ENCODE results near the gene LRMDA. TPM values are rescaled to one million over a fixed set of nuclear protein-coding genes. Genes with fewer than 3 reads are reported as not detected.

The LRMDA gene
- total and polyA plus RNA-seq, 10 of the 15 experiments (the other 5 are each of a cell fraction or from before 2014, with no cell fraction given), result 0.07 to 0.54 (median 0.29) TPM; not detected in 4

DNA sequence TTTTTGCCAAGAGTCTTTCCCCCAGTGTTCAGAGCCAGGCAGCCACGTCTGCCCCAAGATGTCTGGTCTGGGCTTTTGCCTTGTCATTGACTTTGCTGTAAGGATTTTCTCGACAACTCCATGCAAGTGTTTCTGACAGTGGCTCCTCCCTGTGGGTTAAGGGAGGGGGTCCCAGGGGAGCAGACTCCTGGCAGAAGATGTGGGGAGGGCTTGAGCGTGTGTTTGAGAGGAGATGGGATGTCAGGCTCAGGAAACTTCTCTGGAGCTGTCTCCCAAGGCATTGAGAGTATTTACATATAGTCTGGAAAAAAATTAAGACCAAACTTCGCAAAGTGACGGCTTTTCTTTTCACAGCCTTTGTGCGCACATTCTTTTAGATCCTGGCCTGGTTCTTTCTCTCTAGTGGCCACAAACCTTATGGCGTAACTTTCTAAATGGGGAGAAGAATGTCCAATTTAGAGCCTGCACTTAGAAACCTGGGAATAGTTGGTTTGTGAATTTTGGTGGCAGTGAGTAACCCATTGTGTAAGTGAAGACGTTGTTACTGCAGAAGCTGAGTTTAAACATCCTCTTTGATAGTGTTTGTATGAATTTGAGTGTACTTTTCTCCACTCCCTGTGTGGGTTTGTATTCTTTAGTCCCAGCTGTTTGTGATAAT is 201.5 kb downstream of the LRMDA start:
- CTCF ChIA-PET, result interaction anchor here (0.9 to 2.3 kb wide), 2 partner anchors 10 to 17 kb away, joined by 4 to 5 read pairs; no protein-coding TSS in a partner anchor
- no peak for TF ChIP-seq RFX5 (IDR thresholded peaks at IDR 0.05; ENCODE audit: low read depth, low read length)
- TF ChIP-seq, protein P1, sequence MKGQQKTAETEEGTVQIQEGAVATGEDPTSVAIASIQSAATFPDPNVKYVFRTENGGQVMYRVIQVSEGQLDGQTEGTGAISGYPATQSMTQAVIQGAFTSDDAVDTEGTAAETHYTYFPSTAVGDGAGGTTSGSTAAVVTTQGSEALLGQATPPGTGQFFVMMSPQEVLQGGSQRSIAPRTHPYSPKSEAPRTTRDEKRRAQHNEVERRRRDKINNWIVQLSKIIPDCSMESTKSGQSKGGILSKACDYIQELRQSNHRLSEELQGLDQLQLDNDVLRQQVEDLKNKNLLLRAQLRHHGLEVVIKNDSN (IDR thresholded peaks at IDR 0.05; ENCODE audit: borderline replicate concordance, extremely low read length, insufficient read depth, low read depth, low read length), result no peak
- TF ChIP-seq, protein P2, sequence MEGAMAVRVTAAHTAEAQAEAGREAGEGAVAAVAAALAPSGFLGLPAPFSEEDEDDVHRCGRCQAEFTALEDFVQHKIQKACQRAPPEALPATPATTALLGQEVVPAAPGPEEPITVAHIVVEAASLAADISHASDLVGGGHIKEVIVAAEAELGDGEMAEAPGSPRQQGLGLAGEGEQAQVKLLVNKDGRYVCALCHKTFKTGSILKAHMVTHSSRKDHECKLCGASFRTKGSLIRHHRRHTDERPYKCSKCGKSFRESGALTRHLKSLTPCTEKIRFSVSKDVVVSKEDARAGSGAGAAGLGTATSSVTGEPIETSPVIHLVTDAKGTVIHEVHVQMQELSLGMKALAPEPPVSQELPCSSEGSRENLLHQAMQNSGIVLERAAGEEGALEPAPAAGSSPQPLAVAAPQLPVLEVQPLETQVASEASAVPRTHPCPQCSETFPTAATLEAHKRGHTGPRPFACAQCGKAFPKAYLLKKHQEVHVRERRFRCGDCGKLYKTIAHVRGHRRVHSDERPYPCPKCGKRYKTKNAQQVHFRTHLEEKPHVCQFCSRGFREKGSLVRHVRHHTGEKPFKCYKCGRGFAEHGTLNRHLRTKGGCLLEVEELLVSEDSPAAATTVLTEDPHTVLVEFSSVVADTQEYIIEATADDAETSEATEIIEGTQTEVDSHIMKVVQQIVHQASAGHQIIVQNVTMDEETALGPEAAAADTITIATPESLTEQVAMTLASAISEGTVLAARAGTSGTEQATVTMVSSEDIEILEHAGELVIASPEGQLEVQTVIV (IDR thresholded peaks at IDR 0.05; ENCODE audit: borderline replicate concordance, partially characterized antibody), result no peak
- in situ Hi-C loops (cut with MboI), result no loop called here

More for the DNA sequence above, 201.5 kb downstream of the LRMDA start:
- RAD21 ChIA-PET (ENCODE audit: unreplicated experiment), result no interaction called here
- ATAC-seq (no peak), DNase-seq (ENCODE audit: low read depth, low spot score) (no peak), FAIRE-seq (no peak)
- H3K4me2 ChIP-seq (ENCODE audit: control insufficient read depth, insufficient read depth), result no peak overlapping the region
- no peak overlapping the region for H2AFZ ChIP-seq (ENCODE audit: control insufficient read depth, low read depth, low read length)
- H3K9ac ChIP-seq (ENCODE audit: control insufficient read depth, insufficient read depth, low read length), result no peak overlapping the region
- no peak overlapping the region for H3K4me3 ChIP-seq
- 20% methylated on average over 7 of the region's 8 CpGs for WGBS (ENCODE audit: insufficient coverage, insufficient replicate concordance, low lambda C conversion rate, missing lambda C conversion rate)
- no peaks in the 10 kb centered on the region for H3K4me1 ChIP-seq (ENCODE audit: control insufficient read depth, insufficient read depth, low read length)
- intact Hi-C loops (cut with micrococcal nuclease; ENCODE audit: unreplicated experiment), result no loop called here
- POLR2A ChIA-PET, result no interaction called here
- no TSS peak for BruUV-seq (replicated peaks)
- no peaks in the 10 kb centered on the region for H3K79me2 ChIP-seq (ENCODE audit: control insufficient read depth, insufficient read depth, low read length)
- H3K27ac ChIP-seq (ENCODE audit: control insufficient read depth, insufficient read depth), result no peak overlapping the region
- SMC1A ChIA-PET (ENCODE audit: uncharacterized antibody, unreplicated experiment), result interaction anchor here (0.9 kb wide), 1 partner anchor 11 kb away, joined by 3 read pairs; no protein-coding TSS in a partner anchor
- no peaks in the 10 kb centered on the region for H4K20me1 ChIP-seq (ENCODE audit: control insufficient read depth, insufficient read depth)
- no peaks in the 10 kb centered on the region for H3K27me3 ChIP-seq (replicated peaks in 1 of 2; ENCODE audit: control insufficient read depth in 2 of 2, insufficient read depth in 2 of 2, low read length in 1 of 2)
- no peaks in the 10 kb centered on the region for H3K36me3 ChIP-seq (ENCODE audit: control insufficient read depth in 2 of 2, insufficient read depth in 2 of 2, low read length in 1 of 2)
- no peaks in the 10 kb centered on the region for H3K9me3 ChIP-seq (replicated peaks; ENCODE audit: control insufficient read depth, insufficient read depth, low read length)

Measured in GM12878 (cell line).